ENCODE measurements around the gene TMEM258. TPM values are rescaled to one million over a fixed set of nuclear protein-coding genes. Genes with fewer than 3 reads are reported as not detected.

Gene TMEM258
- 95.4 and 111 TPM in 2 replicates for total RNA-seq (2014; rRNA removed; shearing (Covaris generic))
- polyA plus RNA-seq (2014; cell fraction: nucleus; rRNA removed) = 22.1 and 56.4 TPM in 2 replicates

GRCh38 chr11:61792310-61793082 lies at the start of gene TMEM258, which contains the start of gene FEN1:
Gene TMEM258, minus strand, starts transcription at chr11:61792599. Its CDS starts 41 bp downstream, at chr11:61792558.
Gene FEN1, plus strand, starts transcription at chr11:61792911. Its CDS starts 2,451 bp downstream, at chr11:61795362.
- DNase-seq (ENCODE audit: extremely low read depth, low read depth) = peak; percentile 83

DNA sequence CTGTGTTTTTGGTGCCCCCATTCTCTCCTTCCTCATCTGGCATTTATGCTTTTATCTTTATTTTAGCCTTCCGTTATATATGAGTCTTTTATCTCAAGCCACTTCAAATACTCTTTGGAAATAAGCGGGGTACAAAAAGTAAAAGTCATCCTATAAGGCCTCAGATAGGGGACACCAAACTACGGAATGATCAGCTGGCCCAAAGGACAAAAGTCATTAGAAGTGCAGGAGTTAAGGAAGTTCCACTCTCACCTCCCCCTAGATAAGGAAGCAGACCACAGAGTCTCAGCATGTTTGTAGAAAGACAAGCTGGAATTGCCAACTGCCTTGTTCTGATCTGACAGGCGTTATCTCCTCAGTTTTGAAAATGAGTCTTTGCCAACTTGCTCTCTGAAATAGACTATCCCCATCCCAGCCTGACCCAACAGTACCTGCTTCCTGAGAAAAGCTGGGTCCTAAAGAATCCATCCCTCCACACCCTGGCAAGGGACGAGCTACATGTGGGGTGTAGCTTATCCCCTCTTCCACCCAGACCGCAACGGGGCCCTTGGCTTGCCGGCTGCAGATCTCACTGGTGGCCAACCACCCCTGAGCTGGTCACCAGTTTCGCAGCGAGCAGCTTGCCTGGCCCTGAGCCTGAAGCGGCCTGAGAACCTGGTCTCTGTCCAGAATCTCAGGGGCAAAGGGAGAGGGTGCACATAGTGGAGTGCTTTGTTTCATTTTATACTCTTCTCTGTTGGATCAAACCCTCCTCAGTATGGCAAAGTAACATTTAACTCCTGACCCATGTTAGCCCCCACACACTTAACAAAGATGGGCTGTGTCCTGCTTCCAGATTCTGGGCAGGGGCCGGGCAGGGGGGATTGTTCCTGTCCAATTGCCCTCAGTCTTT lies 49.5 kb upstream of the TMEM258 start:
- no peak for DNase-seq (ENCODE audit: extremely low read depth, low read depth)

GRCh38 chr11:61840371-61840770 lies 48.0 kb upstream of the TMEM258 start:
- no peak for DNase-seq (ENCODE audit: extremely low read depth, low read depth)

- no peak for DNase-seq (ENCODE audit: extremely low read depth, low read depth)
These were observed 47.3 kb upstream of the TMEM258 start for GRCh38 chr11:61839742-61840141.

DNA sequence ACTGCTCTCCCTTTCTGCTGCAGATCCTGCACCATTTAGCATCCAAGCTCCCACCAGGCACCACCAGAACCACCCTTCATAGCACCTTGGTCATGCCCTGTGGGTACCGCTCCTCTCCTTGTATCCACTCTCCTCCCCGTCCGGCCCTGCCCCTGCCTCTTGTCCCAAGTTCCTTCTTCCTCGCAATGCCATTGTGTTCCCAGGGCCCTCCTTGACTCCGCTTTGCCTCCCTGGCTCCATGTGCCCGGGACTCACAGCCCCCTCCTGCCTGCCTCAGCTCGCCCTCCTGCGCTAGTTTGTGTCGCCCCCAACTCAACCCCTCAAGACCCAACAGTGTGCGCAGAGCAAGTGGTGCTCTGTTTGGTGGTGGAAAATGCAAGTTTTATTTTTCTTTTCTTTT lies 46.5 kb upstream of the TMEM258 start:
- DNase-seq (ENCODE audit: extremely low read depth, low read depth) = no peak

- no peak for DNase-seq (ENCODE audit: extremely low read depth, low read depth)
These were observed 46.1 kb upstream of the TMEM258 start for GRCh38 chr11:61838501-61838900.

DNA sequence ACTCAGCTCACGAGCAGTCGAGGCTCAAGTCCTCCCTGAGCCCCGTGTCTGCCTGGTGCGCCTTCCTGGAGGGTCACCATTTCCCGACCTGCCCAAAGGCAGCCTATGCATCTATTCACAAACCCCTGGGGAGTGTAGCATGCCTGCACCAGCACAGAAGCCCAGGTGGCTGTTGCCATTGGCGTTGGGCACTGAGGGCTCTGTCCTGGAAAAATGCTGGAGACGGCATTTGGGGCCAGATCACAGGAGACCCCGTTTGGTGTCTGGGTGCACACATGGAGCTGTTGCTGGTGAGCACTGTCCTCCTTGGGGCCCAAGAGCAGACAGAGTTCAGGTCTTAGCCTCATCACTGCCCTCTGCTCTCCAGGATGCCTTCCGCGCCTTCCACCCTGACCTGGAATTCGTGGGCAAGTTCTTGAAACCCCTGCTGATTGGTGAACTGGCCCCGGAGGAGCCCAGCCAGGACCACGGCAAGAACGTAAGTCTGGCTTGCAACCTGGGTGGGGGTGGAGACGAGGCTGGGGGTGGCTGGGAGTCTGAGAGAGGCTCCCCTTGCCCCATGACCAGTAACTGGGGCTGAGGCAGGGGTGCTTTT lies 45.1 kb upstream of the TMEM258 start:
- DNase-seq (ENCODE audit: extremely low read depth, low read depth) = no peak

DNA sequence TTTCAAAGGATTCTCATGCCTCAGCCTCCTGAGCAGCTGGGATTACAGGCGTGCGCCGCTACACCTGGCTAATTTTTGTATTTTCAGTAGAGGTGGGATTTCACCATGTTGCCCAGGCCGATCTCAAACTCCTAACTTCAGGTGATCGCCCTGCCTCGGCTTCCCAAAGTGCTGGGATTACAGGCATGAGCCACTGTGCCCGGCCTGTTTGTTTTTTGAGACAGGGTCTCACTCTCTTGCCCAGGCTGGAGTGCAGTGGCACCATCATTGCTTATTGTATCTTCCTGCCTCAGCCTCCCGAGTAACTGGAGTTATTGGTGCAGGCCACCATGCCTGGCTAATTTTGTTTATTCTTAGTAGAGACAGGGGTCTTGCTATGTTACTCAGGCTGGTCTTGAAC lies 43.8 kb upstream of the TMEM258 start:
- DNase-seq (ENCODE audit: extremely low read depth, low read depth) = no peak

GRCh38 chr11:61834278-61835048 lies 42.1 kb upstream of the TMEM258 start:
- DNase-seq (ENCODE audit: extremely low read depth, low read depth) = peak; percentile 43

- DNase-seq (ENCODE audit: extremely low read depth, low read depth) = no peak
These were observed 41.5 kb upstream of the TMEM258 start for GRCh38 chr11:61833926-61834277.

DNA sequence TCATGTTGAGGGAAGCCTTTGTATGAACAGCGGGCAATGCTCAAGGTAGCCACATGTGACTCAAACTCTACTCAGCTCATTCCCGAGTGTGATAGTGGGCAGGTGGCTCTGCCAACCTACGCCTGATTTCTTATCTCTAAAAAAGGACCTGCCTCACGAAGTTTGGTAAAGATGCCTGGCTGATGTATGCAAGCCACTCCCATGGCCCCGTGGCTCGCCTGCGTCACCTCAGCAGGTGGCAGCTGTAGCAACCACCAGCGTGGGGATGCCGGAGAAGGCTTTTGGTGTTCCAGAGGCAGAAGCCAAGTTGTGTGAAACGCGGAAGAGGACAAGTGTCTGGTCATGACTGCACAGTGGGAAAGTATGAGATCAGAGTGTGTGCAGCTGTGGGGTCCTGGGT lies 41.1 kb upstream of the TMEM258 start:
- DNase-seq (ENCODE audit: extremely low read depth, low read depth) = no peak

GRCh38 chr11:61832754-61833153 lies 40.4 kb upstream of the TMEM258 start:
- DNase-seq (ENCODE audit: extremely low read depth, low read depth) = no peak

GRCh38 chr11:61832207-61832606 lies 39.8 kb upstream of the TMEM258 start:
- no peak for DNase-seq (ENCODE audit: extremely low read depth, low read depth)

GRCh38 chr11:61830237-61831105 lies 38.1 kb upstream of the TMEM258 start:
- DNase-seq (ENCODE audit: extremely low read depth, low read depth) = no peak

DNA sequence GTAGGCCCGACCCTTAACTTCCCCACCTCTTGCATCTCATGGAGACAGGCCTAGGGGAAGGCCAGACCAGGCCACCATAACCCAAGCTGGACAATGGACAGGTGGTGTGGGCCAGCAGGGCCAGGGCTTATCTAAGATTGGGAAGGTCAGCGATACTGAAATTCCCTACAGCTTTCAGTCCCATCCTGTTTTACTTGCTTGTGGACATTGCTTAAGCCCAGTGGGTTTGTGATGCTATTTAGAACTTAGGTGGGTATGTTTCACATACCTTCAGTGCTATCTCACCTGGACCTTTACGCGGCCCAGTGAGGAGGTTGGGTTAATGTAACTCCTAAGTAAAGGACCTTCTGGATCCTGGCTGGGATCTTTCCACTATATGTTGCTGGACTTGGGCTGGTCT lies 37.4 kb upstream of the TMEM258 start:
- DNase-seq (ENCODE audit: extremely low read depth, low read depth) = no peak

DNA sequence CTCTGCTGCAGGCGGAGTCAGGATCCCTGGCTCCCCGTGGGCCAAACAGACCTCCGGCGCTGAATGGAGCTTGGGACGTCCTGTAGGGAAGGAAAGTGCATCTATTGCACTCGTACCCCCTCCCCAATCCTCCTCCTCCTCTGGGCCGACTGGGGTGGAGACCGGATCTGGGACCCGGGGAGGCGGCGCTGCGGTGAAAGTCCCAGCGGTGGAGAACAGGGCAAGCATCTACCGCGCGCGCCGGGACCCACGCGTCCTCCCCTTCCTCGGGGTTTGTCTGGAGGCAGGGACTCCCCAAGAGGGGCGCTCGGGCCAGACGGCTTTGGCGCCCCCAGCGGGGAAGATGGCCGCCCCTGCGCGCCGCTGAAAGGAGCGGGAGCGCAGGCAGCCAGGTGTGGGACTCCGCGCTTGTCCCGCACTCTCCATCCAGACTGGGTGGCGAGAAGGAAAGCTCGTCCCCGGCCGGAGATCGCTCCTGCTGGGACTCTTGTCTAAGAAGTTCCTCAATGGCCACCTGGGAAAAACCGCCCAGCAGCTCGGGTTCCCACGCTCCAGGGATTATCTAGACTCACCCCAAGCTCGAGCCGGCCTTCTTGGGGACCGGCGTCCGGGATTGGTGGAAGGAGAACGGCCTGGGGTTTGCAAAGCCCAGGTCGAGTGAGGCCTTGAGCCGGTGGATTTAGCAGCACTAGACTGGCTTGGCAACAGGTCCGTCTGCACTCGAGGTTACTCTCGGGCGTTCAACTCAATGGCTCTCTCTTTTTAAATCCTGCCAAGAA lies 36.4 kb upstream of the TMEM258 start:
- no peak for DNase-seq (ENCODE audit: extremely low read depth, low read depth)

- DNase-seq (ENCODE audit: extremely low read depth, low read depth) = no peak
These were observed 35.9 kb upstream of the TMEM258 start for GRCh38 chr11:61828379-61828628.

GRCh38 chr11:61827571-61828378 lies 35.4 kb upstream of the TMEM258 start, which contains the start of gene FADS2:
Gene FADS2, plus strand, starts transcription at chr11:61828300. Its CDS starts 91 bp downstream, at chr11:61828391.
- DNase-seq (ENCODE audit: extremely low read depth, low read depth) = no peak

Data from NCI-H460 (cell line).